NCI-H1930 (cell line): ENCODE results near the gene POU2F1.

Experiments
- DNase-seq, 2 experiments: peaks; one replicate each; lab custom pipeline; 2025; lab: John Stamatoyannopoulos, UW

POU2F1 gene

DNA sequence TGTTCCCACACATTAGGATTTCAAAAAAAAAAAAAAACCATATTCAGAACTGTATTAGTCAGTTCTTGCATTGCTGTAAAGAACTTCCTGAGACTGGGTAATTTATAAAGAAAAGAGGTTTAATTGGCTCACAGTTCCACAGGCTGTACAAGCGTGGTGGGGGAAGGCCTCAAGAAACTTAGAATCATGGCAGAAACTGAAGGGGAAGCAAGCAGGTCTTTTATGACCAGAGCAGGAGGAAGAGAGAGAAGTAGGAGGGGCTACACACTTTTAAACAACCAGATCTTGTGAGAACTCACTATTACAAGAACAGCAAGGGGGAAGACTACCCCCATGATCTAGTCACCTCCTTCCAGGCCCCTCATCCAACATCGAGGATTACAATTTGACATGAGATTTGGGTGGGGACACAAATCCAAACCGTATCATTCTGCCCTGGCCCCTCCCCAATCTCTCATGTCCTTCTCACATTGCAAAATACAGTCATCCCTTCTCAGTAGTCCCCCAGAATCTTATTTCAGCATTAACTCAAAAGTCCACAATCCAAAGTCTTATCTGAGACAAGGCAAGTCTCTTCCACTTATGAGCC is 51.8 kb downstream of the POU2F1 start:
- no peak for DNase-seq

GRCh38 chr1:167273027-167273800 is 52.5 kb downstream of the POU2F1 start:
- no peak for DNase-seq

GRCh38 chr1:167274061-167274460 is 53.4 kb downstream of the POU2F1 start:
- DNase-seq: no peak

DNA sequence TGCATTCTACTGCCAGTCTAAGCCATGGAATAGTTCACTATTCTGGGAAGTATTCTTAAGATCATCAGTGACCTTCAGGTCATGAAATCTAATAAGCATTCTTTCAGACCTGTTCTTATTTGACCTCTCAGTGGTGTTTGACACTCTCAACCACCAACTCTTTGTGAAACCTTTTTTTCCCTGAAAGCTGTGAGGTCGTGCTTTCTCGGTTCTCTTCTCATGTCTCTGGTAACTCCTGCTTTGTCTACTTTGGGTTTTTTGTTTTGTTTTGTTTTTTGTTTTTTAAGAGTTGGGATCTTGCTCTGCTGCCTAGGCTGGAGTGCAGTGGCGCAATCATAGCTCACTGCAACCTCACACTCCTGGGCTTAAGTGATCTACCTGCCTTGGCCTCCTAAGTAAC is 56.3 kb downstream of the POU2F1 start:
- no peak for DNase-seq

- no peak for DNase-seq
These were observed 57.8 kb downstream of the POU2F1 start for GRCh38 chr1:167278497-167278896.

DNA sequence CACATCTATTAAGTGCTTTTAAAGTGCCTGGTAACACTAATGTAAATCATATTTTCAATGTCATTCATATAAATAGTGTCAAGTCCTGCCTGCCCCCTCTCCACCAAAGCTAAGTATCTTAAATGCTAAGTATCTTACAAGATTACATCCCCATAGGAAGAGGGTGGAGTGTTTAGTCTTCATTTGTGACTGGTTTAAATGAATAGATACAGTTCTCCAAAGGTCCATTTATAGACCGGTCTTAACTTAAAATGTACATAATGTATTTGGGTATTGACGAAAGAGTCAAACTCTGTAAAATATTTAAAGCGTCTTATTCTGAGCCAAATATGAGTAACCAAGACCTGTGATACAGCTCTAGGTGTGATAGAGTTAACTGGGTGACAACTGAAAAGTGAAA is 60.2 kb downstream of the POU2F1 start:
- DNase-seq: no peak

GRCh38 chr1:167288390-167289074 is 67.8 kb downstream of the POU2F1 start:
- no peak for DNase-seq

- DNase-seq: no peak
These were observed 68.4 kb downstream of the POU2F1 start for GRCh38 chr1:167289075-167289442.

DNA sequence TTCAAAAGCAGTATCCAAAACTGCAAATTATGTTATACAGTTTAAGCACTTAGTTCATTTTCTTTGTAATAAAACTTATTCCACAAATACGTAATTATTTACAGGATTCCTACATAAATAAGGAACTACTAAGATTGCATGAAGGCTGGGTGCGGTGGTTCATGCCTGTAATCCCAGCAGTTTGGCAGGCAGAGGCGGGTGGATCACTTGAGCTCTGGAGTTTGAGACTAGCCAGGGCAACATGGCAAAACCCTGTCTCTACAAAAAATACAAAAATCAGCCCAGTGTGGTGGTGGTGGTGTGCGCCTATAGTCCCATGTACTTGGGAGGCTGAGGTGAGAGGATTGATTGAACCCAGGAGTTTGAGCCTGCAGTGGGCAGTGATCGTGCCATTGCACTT is 69.3 kb downstream of the POU2F1 start:
- DNase-seq: no peak

GRCh38 chr1:167291539-167292185 is 71.0 kb downstream of the POU2F1 start:
- DNase-seq: no peak

DNA sequence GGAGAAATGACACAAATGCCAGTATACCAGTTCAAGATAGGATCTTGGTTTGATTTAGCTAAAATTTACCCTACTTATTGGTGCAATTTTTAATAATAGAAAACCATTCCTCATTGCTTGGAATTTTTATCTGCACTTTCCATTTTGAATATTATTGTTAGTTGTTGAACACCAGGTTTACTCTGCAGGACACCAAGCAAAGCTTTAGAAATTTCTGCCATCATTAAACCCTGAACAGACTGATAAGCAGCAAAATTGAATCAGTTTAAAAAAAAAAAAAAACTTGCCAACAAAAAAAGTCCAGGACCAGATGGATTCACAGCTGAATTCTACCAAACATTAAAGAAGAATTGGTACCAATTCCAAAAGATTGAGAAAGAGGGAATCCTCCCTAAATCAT is 71.5 kb downstream of the POU2F1 start:
- DNase-seq: no peak

DNA sequence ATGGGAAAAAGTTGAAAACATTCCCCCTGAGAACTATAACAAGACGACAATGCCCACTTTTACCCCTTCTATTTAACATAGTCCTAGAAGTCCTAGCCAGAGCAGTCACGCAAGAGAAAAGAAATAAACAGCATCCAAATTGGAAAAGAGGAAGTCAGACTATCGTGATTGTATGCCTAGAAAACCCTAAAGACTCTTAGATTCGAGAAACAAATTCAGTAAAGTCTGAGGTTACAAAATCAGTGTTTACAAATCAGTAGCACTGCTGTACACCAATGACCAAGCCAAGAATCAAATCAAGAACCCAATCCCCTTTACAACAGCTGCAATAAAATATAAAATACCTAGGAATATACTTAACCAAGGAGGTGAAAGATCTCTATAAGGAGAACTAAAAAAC is 72.4 kb downstream of the POU2F1 start:
- no peak for DNase-seq

- DNase-seq: no peak
These were observed 73.8 kb downstream of the POU2F1 start for GRCh38 chr1:167294528-167294927.

DNA sequence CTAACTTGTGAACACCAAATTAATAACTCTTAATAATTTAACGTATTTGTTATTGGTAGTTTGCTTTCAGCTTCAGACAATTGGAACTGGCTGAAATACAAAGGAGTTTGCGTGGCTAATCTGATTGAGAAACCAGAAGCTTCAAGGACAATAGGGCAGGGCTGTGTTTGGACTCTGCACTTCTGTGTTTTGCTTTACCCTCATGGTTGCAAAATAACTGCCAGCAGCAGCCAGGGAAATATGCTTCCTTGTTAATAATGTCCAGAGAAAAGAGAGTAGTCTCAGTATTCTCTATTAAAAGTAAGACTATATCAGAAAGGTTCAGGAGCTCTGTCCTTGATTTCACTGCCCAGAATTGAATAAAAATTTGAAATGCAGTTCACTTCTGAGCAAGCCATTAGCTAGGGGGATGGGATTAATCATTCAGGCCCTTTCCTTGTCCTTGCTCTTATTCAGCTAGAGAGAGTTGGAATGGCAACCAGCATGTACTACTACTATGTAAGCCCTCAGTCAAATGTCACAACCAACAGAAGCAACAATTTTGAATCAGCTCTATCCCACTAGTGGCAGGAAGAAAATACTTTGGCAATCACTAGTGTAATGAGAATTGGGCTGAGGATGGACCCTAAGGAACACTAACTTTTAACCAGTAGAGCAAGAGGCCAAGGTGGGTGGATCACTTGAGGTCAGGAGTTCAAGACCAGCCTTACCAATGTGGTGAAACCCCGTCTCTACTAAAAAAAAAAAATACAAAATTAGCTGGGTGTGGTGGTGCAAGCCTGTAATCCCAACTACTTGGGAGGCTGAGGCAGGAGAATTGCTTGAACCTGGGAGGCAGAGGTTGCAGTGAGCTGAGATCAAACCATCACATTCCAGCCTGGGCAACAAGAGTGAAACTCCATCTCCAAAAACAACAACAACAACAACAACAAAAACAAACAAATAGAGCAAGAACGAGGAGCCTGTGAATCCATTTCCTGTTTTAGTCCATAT is 76.8 kb downstream of the POU2F1 start:
- no peak for DNase-seq

DNA sequence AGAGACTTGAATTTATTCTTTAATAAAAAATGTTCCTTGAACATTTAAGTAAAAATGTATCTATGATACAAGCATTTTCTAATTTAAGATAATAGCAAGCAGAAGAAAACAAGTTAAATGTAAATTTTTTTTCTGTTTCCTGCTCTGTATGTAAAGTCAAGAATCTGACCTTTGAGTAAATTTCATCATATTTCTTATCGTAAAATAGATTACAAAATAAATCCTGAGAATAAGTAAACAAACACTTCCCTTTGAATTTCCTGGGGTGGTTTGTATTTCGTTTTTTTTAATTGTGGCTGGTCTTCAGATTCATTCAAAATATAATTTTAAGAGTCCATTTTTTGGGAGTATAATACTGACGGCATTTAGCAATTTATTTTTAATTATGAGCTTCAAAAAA is 77.6 kb downstream of the POU2F1 start:
- no peak for DNase-seq

DNA sequence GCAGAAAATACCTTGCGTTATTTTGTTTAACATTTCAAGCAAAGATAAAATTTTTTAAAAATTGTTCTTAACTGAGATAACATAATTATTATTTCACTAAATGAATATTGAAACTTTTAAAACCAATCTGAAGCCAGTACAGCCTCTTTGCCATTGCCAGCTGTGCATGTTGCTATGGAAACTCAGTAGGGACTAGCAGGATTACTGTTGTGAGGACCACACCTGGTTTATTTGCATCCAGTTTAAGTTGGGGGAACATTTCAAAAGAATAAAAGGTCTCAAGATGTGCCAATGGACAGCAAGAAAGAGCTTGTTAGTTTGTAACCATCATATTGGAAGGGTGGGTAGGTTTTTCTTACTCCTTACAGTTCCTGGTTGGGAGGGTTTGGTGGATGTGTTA is 80.7 kb downstream of the POU2F1 start:
- no peak for DNase-seq

- no peak for DNase-seq
These were observed 83.5 kb downstream of the POU2F1 start for GRCh38 chr1:167304165-167304564.

DNA sequence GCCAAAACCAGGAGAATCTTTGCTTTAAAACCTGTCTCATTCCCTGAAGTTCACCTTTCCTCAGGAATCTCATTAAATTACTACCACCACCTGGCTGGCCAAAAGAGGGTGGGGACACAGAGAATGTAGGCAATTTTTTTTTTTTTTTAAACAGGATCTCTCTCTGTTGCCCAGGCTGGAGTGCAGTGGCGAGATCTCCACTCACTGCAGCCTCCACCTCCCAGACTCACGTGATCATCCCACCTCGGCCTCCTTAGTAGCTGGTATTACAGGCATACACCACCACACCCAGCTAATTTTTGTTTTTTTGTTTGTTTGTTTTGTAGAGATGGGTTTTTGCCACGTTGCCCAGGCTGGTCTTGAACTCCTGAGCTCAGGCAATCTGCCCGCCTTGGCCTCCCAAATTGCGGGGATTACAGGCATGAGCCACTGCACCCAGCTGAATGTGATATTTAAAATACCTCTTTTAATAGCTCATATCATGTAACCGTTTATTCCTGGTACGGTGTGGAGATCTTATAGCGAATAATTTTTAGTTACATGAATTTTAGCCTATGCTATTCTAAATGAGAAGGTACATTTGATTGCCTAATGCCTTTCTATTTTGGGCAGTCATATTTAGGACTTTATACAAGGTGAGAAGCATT is 84.5 kb downstream of the POU2F1 start:
- no peak for DNase-seq

DNA sequence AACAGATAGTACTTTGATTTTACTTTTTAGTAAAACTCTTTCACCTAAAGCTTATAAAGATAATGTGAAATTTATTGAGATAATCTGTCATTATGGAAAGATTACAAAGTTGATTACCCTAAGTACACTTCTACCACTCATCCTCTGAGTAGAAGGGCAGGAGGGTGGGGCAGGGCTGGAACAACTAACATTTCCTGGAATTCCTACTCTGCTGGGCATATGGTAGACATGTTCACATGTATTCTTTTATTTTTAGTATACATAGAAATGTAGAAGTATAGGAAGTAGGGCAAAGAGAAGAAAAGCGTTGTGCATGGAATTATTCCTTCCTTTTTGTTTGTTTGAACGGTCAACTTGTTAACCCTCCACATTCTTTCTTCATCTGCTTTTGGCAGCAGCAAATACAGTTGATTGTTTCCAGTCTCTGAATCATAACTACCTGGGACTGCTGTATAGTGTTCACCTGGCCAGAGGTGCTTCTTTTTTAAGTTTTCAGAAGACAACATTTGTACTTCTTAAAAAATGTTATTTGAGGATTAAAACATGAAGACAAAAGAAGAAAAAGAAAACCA is 85.1 kb downstream of the POU2F1 start:
- no peak for DNase-seq

DNA sequence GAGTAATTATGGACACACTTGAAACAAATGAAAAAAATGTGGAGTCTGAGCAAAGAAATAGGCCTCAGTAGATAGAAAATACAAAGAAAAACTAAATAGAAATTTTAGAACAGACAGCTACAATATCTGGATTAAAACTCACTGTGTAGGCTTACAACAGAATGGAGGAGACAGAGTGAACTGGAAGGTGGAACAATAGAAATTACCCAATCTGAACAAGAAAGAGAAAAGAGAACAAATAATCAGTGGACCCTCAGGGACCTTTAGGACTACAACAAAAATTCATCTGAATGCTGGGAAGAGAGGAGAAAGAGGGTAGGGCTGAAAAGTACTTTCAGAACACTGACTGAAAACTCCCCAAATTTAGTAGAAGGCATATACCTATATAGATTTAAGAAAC is 90.0 kb downstream of the POU2F1 start:
- no peak for DNase-seq

DNA sequence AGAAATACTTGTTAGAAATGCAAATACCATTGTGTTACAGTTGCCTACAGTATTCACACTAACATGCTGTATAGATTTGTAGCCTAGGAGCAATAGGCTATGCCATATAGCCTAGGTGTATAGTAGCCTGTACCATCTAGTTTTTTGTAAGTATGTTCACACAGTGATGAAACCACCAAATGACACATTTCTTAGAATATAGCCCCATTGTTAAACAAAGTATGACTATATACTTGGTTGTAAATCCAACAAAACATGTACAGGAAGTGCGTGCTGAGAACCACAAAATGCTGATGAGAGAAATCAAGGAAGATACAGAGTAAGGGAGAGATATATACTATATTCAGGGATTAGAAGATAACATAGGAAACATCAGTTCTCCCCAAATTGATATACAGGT is 92.2 kb downstream of the POU2F1 start:
- no peak for DNase-seq
